Central memory CD8-positive, alpha-beta T cell (primary cell): ENCODE measurements around the gene DCLRE1C.
"Not testable (repeated sequence)": the region's sequence is repeated elsewhere in the genome, so short reads cannot be mapped to it uniquely, and the experiment has no call there.

ENCODE experiments used
- ATAC-seq: fragments of 150-1000 bp; cut with Tn5 transposase; replicated peaks from 2 replicates; pipeline ENCODE4 v1.10.0; 2022; ENCODE audit warnings: mild to moderate bottlenecking, moderate FRiP score, moderate number of reproducible peaks; ENCODE audit not compliant: poor library complexity, severe bottlenecking; ENCODE audit errors: extremely low read depth
- DNase-seq, 2 donors: peaks; one replicate each; pipeline ENCODE4 v3.0.0; 2021; ENCODE audit warnings: low spot score in 2 of 2
- H3K27ac Mint-ChIP-seq: one replicate; pipeline ENCODE4 v1.8.0; 2022; ENCODE audit warnings: low read depth, mild to moderate bottlenecking, moderate library complexity, mixed read lengths
- H3K27me3 Mint-ChIP-seq: one replicate; pipeline ENCODE4 v1.8.0; 2022; ENCODE audit warnings: mixed read lengths
- H3K36me3 Mint-ChIP-seq: one replicate; pipeline ENCODE4 v1.8.0; 2022; ENCODE audit warnings: mild to moderate bottlenecking, moderate library complexity, mixed read lengths; ENCODE audit not compliant: insufficient read depth
- H3K4me1 Mint-ChIP-seq: one replicate; pipeline ENCODE4 v1.8.0; 2022; ENCODE audit warnings: mixed read lengths
- H3K4me3 Mint-ChIP-seq: one replicate; pipeline ENCODE4 v1.8.0; 2022; ENCODE audit warnings: mild to moderate bottlenecking, moderate library complexity, mixed read lengths
- H3K9me3 Mint-ChIP-seq: one replicate; pipeline ENCODE4 v1.8.0; 2022; ENCODE audit warnings: mixed read lengths

The DCLRE1C gene

DNA sequence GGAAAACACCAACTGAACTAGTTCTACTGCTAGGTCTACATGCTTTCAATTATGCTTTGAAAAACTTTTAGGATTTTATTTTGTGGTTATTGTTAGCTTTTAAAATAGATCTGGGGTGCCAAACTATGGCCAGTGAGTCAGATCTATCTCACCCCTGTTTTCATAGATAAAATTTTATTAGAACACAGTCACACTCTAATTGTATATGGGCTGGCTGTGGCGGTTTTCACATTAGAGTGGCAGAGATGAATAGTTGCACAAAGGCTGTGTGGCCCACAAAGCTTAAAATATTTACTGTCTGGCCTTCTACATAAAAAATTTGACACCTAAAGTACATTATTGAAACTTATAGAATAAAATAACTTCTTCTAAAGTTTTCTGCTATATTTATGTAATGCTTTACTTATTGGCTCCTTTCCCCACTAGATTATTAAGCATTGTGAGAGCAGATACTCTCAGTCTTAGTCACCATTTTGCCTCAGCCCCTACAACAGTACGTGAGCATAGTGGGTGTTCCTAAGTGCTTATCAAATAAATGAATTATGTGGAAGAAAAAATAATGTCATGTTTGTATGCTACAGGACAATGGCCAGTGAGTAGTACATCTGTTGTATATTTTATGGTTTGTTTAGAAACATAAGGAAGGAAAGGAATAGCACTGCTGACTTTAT lies 80.7 kb downstream of the DCLRE1C start:
- DNase-seq (no peak), ATAC-seq (no peak)
- no peaks in the 10 kb centered on the region for H3K9me3 Mint-ChIP-seq
- peaks cover 13% of the 10 kb centered on the region for H3K4me1 Mint-ChIP-seq
- H3K27me3 Mint-ChIP-seq, result no peaks in the 10 kb centered on the region
- no peak overlapping the region for H3K4me3 Mint-ChIP-seq
- no peak overlapping the region for H3K27ac Mint-ChIP-seq
- peaks cover 27% of the 10 kb centered on the region for H3K36me3 Mint-ChIP-seq

GRCh38 chr10:14864871-14865270 lies 89.0 kb downstream of the DCLRE1C start:
- peaks cover 28% of the 10 kb centered on the region for H3K36me3 Mint-ChIP-seq
- not testable (repeated sequence) for DNase-seq, H3K27me3 Mint-ChIP-seq, H3K4me3 Mint-ChIP-seq, H3K4me1 Mint-ChIP-seq, ATAC-seq, H3K9me3 Mint-ChIP-seq, H3K27ac Mint-ChIP-seq

GRCh38 chr10:14864466-14864865 lies 89.4 kb downstream of the DCLRE1C start:
- not testable (repeated sequence) for H3K27ac Mint-ChIP-seq, H3K9me3 Mint-ChIP-seq, H3K27me3 Mint-ChIP-seq, DNase-seq, ATAC-seq, H3K4me1 Mint-ChIP-seq, H3K4me3 Mint-ChIP-seq
- H3K36me3 Mint-ChIP-seq, result peaks cover 24% of the 10 kb centered on the region

GRCh38 chr10:14860791-14861190 lies 93.1 kb downstream of the DCLRE1C start:
- ATAC-seq (no peak), DNase-seq (no peak)
- Mint-ChIP-seq H3K4me3 (no peak overlapping the region), H3K27ac (no peak overlapping the region), H3K36me3 (peaks cover 20% of the 10 kb centered on the region), H3K4me1 (no peaks in the 10 kb centered on the region), H3K27me3 (no peaks in the 10 kb centered on the region), H3K9me3 (no peaks in the 10 kb centered on the region)

DNA sequence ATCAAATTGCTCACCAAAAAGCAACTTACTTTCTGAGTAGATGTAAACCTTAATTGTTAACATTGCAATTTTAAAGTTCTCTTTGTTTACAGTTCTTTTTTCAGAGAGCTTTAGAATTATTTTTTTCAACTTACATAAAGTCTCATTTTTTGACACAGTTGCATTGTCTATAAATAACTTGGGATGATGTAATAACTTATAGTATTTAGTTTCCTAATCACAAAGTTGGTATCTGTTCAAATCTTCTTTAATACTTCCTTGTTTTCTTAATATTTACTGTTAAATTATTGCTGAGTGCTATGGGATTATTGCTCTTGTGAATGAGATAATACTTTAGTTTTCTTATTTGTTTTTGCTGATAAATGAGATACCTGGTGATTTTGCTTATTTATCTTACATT lies 94.1 kb downstream of the DCLRE1C start:
- H3K9me3 Mint-ChIP-seq, result no peaks in the 10 kb centered on the region
- ATAC-seq (no peak), DNase-seq (no peak)
- H3K4me3 Mint-ChIP-seq, result no peak overlapping the region
- H3K4me1 Mint-ChIP-seq, result no peaks in the 10 kb centered on the region
- no peak overlapping the region for H3K27ac Mint-ChIP-seq
- no peaks in the 10 kb centered on the region for H3K27me3 Mint-ChIP-seq
- peaks cover 25% of the 10 kb centered on the region for H3K36me3 Mint-ChIP-seq

DNA sequence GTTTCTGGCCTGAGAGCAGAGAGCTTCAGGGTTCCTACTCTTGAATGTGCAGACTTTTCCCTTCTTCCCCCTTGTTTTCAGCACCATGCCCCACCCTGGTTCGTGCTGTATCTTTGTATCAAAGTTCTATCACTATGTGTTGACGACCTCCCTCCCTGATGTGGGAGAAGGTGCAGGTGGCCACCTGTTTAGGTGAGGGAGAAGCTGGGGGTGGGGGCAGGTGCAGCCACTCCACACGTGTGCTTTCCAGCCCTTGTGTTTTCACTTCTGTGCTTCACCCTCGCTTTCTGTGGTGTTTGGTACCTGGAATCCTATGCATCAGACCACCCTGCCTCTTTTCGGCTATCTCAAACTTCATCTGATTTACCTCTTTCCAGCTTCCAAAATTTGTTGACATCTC lies 94.9 kb downstream of the DCLRE1C start:
- Mint-ChIP-seq H3K4me3 (no peak overlapping the region), H3K9me3 (no peaks in the 10 kb centered on the region), H3K36me3 (peaks cover 30% of the 10 kb centered on the region), H3K27me3 (no peaks in the 10 kb centered on the region), H3K27ac (no peak overlapping the region), H3K4me1 (no peaks in the 10 kb centered on the region)
- DNase-seq, result no peak
- ATAC-seq, result no peak

GRCh38 chr10:14858338-14858960 lies 95.4 kb downstream of the DCLRE1C start:
- Mint-ChIP-seq H3K4me3 (no peak overlapping the region), H3K27me3 (no peaks in the 10 kb centered on the region), H3K27ac (no peak overlapping the region), H3K4me1 (no peaks in the 10 kb centered on the region), H3K36me3 (peaks cover 34% of the 10 kb centered on the region), H3K9me3 (no peaks in the 10 kb centered on the region)
- DNase-seq (no peak), ATAC-seq (no peak)

DNA sequence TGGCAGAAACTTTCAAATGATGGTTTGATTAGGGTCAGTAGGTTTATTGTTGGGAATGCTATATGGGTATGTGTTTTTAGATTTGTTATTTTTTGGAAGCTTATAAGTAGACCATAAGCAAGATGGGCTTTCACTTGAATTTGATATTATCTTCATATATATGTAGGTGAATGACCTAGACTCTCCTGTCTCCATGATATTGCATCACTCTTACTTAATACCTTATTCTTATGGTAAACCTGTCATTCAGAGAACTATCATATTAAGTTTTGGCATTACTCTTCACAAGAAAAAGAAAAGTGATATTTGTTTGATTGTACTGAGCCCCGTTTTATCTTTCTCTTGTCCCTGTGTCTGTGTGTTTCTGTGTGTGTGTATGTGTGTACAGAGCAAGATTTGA lies 98.4 kb downstream of the DCLRE1C start:
- Mint-ChIP-seq H3K27ac (no peak overlapping the region), H3K4me3 (no peak overlapping the region), H3K4me1 (no peaks in the 10 kb centered on the region), H3K9me3 (no peaks in the 10 kb centered on the region), H3K27me3 (no peaks in the 10 kb centered on the region), H3K36me3 (peaks cover 40% of the 10 kb centered on the region)
- no peak for DNase-seq
- ATAC-seq, result no peak

GRCh38 chr10:14852236-14852635 lies 101.7 kb downstream of the DCLRE1C start:
- DNase-seq, result no peak
- Mint-ChIP-seq H3K36me3 (peaks cover 39% of the 10 kb centered on the region), H3K4me1 (no peaks in the 10 kb centered on the region), H3K27me3 (no peaks in the 10 kb centered on the region), H3K4me3 (no peak overlapping the region), H3K27ac (no peak overlapping the region), H3K9me3 (no peaks in the 10 kb centered on the region)
- ATAC-seq, result no peak
